NCI-H146 (cell line): ENCODE results near the gene FMNL3.
"Not testable (repeated sequence)": the region's sequence is repeated elsewhere in the genome, so short reads cannot be mapped to it uniquely, and the experiment has no call there.

Experiments
- DNase-seq: peaks from one replicate; lab custom pipeline; 2025; lab: John Stamatoyannopoulos, UW

The FMNL3 gene

GRCh38 chr12:49627752-49628360 lies 79.3 kb downstream of the FMNL3 start:
- no peak for DNase-seq

- no peak for DNase-seq
Measured at GRCh38 chr12:49626836-49627235, 80.4 kb downstream of the FMNL3 start.

- DNase-seq, result no peak
Measured at GRCh38 chr12:49626169-49626835, 80.9 kb downstream of the FMNL3 start.

- no peak for DNase-seq
Measured at GRCh38 chr12:49624921-49625577, 82.2 kb downstream of the FMNL3 start.

- peak; percentile 95 for DNase-seq
Measured at GRCh38 chr12:49623142-49623904, 83.9 kb downstream of the FMNL3 start, which contains the start of gene PRPF40B. Gene PRPF40B, plus strand, starts transcription at chr12:49623561. Its CDS starts 30 bp downstream, at chr12:49623591.

GRCh38 chr12:49622501-49623141 lies 84.6 kb downstream of the FMNL3 start:
- DNase-seq, result peak; percentile 73

GRCh38 chr12:49621651-49622500 lies 85.3 kb downstream of the FMNL3 start:
- no peak for DNase-seq

- no peak for DNase-seq
Measured at GRCh38 chr12:49619286-49619685, 87.9 kb downstream of the FMNL3 start.

GRCh38 chr12:49618576-49618975 lies 88.6 kb downstream of the FMNL3 start:
- DNase-seq, result no peak

- no peak for DNase-seq
Measured at GRCh38 chr12:49616533-49617219, 90.5 kb downstream of the FMNL3 start.

GRCh38 chr12:49615725-49616124 lies 91.5 kb downstream of the FMNL3 start:
- DNase-seq, result no peak

- no peak for DNase-seq
Measured at GRCh38 chr12:49612210-49612609, 95.0 kb downstream of the FMNL3 start.

GRCh38 chr12:49610785-49611184 lies 96.4 kb downstream of the FMNL3 start:
- not testable (repeated sequence) for DNase-seq

- peak; percentile 28 for DNase-seq
Measured at GRCh38 chr12:49609875-49610154, 97.4 kb downstream of the FMNL3 start.

GRCh38 chr12:49609059-49609874 lies 97.9 kb downstream of the FMNL3 start:
- DNase-seq, result no peak

GRCh38 chr12:49605539-49605938 lies 101.7 kb downstream of the FMNL3 start, which contains the start of gene FAM186B:
Gene FAM186B, minus strand, starts transcription at chr12:49605639. Its CDS starts 162 bp downstream, at chr12:49605477.
- not testable (repeated sequence) for DNase-seq

GRCh38 chr12:49604856-49605255 lies 102.3 kb downstream of the FMNL3 start:
- no peak for DNase-seq

GRCh38 chr12:49603721-49604120 lies 103.5 kb downstream of the FMNL3 start:
- DNase-seq, result no peak

- DNase-seq, result no peak
Measured at GRCh38 chr12:49599961-49600360, 107.2 kb downstream of the FMNL3 start.

- no peak for DNase-seq
Measured at GRCh38 chr12:49598527-49598926, 108.7 kb downstream of the FMNL3 start.
